CD4-positive, alpha-beta T cell treated with Interleukin-12 subunit alpha and Interleukin-12 subunit beta, for 1 hour (primary cell): ENCODE measurements around the gene CXCR6.

Source experiments
- DNase-seq: peaks from one replicate; pipeline ENCODE4 v3.0.0-alpha.2; 2020

CXCR6 gene

DNA sequence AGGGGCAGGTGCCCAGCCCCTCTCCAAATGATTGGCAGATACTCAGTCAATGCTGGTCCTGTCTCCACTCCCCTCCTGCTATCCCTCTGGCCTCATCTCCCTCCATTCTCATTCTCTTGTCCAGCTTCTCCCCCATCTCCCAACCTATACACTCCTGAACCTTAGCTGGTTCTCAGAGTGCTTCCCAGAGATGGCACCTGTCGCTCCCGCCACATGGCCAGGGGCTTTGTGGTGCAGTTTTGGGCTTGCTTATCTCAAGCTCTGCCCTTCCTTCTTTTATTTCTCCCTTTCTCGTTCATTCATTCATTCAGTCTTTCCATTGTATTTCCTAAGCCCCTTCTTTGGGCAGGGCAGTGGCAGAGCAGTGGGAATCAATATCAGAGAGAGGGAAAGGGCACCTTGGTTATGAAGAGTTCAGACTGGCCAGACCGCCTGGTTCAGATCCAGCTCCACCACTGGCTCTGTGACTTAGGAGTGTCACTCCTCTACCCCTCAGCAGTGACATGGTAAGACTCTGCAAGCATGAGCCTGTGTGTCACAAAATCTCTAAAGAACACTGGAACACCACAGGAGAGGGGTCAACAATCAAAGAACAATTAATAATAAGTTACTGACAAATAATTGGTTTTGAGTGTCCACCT lies 20.2 kb upstream of the CXCR6 start:
- DNase-seq: no peak

DNA sequence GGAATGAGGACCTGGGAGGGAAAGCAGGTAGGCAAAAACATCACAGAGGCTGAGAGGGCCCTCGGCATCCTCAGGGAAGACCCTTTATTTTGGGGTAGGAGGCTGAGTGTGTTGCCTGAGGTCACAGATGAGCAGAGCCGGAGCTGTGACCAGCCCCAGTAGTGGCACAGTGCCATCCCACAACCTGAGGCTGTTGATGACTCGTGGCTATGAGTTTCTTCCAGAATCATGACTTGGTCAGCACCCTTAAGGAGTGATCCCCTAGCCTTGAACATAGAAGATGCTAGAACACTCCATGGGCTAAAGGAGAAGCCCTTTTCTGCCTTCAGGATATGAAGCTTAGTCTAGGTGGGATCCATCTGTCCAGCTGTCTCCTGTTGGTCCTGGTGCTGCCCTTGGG lies 19.5 kb upstream of the CXCR6 start:
- DNase-seq: no peak

DNA sequence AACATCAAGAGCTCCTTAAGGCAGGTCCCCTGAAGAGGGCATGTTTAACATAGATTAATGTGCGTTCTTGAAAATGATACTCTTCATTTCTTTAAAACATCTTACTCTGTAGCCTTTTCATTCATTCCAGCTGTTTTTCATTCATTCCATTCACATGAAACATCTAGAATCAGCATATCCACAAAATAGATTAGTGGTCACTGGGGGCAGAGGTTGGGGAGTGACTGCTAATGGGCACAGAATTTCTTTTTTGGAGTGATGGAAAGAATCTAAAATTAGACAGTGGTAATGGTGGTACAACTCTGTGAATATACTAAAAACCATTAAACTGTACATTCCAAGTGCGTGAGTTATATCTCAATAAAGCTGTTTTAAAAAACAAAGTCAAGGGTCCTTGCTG lies 15.4 kb upstream of the CXCR6 start:
- no peak for DNase-seq

GRCh38 chr3:45929042-45929679 lies 14.1 kb upstream of the CXCR6 start:
- peak; percentile 66 for DNase-seq

DNA sequence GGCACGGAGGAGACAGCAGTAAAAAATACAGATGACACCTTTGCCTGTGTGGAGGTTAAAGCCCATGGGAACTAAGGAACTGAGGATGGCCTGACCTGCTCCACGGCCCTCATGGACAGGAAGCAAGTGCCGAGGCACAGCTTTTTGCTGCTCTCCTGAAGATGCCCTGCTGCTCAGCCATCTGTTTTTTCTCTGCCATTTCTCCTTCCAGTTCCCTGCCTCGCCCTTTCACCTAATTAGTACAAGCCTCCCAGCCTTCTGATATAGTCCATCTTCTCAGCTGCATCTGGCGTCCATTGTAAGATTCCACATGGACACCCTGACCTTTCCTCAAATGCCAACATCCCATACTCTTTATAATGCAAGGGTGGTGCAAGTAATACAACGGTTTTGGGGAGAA lies 11.8 kb upstream of the CXCR6 start:
- no peak for DNase-seq

DNA sequence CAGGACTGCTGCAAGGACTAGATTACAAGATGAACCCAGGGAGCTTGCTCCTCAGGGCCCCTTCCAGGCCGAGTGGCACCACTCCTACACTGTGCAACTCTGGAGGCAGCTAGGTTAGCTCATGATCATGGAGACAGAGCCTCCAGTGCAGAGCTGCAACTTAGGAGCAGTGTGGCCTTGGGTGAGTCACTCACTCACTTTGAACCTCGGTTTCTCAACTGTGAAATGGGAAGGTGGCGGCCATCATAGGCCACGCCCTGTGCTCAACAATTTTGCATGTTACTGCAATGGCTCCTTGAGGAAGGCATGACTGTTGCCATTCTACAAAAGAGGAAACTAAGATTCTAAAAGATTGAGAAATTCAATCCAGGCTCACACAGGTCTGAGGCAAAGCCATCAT lies 11.2 kb upstream of the CXCR6 start:
- no peak for DNase-seq

DNA sequence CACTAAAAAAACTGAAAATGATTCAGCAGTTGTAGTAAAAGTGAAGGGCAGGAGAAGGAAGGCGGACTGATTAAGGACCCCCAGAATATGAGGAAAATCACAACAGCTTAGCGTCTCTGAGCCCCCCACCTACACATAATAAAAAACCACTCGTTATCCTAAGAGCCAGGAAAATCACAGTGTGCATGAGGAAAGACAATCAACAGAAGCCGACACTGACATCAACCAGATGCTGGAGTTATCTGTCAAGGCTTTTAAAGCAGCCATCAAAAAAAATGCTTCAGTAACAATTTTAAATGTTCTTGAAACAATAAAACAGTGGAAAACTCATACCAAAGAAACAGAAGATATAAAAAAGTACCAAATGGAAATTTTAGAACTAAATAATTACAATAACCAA lies 9.7 kb upstream of the CXCR6 start:
- no peak for DNase-seq

- no peak for DNase-seq
These were observed 7.0 kb upstream of the CXCR6 start for GRCh38 chr3:45936261-45936660.

GRCh38 chr3:45937206-45938042 lies 5.8 kb upstream of the CXCR6 start:
- DNase-seq: no peak

DNA sequence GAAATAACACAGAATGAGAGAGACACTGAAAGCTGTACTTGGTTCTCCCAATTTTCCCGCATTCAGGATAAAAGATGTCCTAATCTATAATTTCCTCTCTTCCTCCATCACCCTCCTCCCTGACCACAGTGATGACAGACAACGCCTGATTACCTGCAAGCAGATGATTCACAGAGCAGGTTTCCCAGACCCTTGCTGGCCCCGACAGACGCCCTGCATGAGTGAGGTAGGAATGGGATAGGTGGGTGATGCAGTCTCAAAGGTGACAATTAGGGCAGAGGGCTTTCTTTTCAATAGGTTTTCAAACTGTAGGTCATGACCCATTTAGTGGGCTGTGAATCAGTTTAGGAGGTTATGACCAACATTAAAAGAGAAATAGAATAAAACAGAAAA lies 5.2 kb upstream of the CXCR6 start:
- no peak for DNase-seq

GRCh38 chr3:45938864-45939263 lies 4.4 kb upstream of the CXCR6 start:
- peak; percentile 85 for DNase-seq

DNA sequence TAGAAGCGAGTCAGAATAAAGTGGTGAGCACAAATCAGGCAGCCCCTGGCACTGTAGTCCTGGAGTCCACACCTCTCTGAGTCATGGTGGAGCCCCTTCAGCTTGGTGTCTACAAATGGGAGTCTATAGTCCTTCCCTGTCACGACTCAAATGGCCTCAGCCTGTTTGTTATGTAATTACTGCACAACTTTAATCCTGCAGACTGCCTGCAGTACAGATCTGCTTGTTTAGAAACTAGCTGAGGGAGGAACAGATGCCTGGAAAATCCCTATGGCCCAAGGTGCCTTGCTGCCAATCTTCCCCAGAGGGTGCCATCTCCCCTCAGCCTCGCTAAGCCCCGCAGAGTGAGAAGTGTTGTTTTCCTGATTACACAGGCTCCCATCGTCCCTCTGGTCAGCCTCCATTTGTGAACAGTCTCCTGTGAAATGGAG lies 3.9 kb upstream of the CXCR6 start:
- no peak for DNase-seq

DNA sequence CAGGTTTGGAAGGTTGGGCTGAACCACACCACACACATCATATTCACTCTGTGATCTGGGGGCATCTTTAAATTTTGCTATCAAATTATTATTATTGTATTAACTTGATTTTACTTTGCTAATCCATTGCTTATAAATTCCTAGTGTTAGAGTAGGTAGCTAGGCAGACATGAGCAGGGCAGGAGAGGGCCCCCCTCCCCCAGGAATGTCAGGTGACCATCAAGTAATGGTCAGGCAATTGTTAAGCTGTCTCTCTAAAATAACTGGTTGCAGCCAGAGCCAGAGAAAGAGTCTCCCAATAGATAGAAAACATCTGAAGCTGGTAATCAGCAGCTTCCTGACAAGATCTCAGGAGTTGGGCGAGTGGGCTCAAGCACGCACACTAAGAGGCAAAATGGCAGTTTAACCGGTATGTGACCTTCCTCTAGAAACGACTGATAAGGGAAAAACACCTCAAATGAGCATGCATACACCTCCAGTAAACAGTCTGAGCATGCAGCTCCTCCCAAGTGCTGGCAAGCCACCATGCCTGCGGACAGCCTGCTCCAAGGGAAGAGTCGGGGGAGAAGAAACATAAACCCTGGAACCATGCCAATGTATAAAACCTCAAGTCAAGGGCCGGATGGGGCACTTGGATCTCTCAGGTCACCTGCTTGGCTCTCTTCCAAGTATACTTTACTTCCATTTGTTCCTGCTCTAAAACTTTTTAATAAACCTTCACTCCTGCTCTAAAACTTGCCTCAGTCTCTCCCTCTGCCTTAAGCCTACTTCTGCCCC lies 3.1 kb upstream of the CXCR6 start:
- DNase-seq: no peak

DNA sequence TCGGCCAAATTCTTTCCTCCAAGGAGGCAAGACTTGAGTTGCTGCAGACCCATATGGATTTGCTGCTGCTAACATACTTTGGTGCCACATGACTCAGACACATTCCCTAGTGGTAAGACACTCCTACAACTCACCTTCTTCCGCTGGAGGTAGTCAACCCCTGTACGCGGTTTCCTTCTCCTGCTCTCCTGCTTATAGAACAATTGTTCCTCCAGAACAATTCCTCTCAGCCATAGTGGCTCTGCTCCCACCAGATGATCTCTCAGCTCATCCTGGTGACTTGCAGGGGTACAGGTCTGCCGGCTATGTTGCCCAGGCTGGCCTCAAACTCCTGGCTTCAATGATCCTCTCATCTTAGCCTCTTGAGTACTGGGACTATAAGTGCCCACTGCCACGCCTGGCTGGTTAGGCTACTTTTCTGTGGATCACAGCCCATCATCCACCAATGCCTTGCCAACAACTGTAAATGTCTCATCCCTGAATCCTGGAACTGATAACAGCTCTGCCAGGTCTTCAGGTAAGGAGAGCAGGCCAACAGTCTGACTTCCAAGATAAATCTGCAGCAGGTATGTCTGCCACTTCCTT lies 2.4 kb upstream of the CXCR6 start:
- no peak for DNase-seq

GRCh38 chr3:45942051-45942825 lies 1.0 kb upstream of the CXCR6 start:
- DNase-seq: no peak

GRCh38 chr3:45944830-45945620 lies 1.8 kb downstream of the CXCR6 start:
- peak; percentile 54 for DNase-seq

DNA sequence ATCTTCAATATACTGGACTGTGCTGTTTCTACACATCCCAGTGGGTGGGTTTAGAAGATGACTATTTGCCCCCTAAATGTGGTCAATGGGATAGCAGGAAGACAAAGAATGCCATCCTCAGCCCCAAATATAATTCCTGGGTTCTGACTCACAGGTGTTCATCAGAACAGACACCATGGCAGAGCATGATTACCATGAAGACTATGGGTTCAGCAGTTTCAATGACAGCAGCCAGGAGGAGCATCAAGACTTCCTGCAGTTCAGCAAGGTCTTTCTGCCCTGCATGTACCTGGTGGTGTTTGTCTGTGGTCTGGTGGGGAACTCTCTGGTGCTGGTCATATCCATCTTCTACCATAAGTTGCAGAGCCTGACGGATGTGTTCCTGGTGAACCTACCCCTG lies 3.0 kb downstream of the CXCR6 start:
- no peak for DNase-seq

DNA sequence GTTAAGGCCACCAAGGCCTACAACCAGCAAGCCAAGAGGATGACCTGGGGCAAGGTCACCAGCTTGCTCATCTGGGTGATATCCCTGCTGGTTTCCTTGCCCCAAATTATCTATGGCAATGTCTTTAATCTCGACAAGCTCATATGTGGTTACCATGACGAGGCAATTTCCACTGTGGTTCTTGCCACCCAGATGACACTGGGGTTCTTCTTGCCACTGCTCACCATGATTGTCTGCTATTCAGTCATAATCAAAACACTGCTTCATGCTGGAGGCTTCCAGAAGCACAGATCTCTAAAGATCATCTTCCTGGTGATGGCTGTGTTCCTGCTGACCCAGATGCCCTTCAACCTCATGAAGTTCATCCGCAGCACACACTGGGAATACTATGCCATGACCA lies 3.6 kb downstream of the CXCR6 start:
- no peak for DNase-seq

GRCh38 chr3:45947361-45947760 lies 4.1 kb downstream of the CXCR6 start:
- no peak for DNase-seq

DNA sequence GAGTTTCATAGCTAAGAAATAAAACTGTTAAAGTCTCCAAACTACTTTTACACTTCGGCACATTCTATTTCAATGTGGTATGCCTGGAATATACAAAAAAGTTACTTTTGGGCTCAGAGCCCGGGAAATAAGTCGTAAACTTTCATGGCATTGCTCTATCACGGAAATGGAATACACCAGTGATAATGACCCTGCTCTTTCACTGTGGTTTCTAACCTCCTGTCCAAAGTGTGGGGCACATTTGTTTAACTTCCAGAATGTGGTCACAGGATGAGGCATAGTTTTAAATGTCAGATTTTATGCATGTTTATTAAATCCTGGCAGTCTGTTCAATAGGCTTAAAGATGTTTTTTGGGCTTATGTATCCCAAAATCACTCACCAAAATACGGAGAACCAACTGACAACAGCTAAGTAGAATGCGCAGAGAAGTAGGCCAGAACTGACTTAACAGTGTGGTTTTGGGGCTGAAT lies 5.1 kb downstream of the CXCR6 start:
- no peak for DNase-seq

- no peak for DNase-seq
These were observed 5.6 kb downstream of the CXCR6 start for GRCh38 chr3:45948881-45949280.
